ENCODE results near the gene AKR1C4. TPM values are rescaled to one million over a fixed set of nuclear protein-coding genes. Genes with fewer than 3 reads are reported as not detected.

Gene AKR1C4
- polyA plus RNA-seq (2011; rRNA removed) (not detected in 2 replicates), polyA minus RNA-seq (2011; rRNA and poly(A)+ RNA removed) (not detected in 2 replicates)

DNA sequence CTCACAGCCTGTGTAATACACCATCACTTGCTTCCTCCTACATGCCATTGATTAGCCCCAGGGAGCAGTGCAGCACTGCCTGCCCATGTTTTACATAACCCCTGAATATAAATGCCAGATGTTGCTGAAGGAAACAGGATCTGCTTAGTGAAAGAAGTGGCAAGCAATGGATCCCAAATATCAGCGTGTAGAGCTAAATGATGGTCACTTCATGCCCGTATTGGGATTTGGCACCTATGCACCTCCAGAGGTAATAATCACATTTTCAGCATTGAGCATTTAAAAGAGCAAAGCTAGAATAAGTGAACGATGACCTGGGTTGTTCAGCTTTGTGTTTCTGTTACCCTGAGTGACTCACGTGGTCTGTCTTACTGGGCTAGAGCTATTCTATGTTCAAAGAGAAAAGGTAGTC, at the start of gene AKR1C4:
Gene AKR1C4, plus strand, starts transcription at position 136 of the 412 bp plus-strand sequence. Its CDS starts 31 bp downstream, at position 167.
- TF ChIP-seq, protein P1, sequence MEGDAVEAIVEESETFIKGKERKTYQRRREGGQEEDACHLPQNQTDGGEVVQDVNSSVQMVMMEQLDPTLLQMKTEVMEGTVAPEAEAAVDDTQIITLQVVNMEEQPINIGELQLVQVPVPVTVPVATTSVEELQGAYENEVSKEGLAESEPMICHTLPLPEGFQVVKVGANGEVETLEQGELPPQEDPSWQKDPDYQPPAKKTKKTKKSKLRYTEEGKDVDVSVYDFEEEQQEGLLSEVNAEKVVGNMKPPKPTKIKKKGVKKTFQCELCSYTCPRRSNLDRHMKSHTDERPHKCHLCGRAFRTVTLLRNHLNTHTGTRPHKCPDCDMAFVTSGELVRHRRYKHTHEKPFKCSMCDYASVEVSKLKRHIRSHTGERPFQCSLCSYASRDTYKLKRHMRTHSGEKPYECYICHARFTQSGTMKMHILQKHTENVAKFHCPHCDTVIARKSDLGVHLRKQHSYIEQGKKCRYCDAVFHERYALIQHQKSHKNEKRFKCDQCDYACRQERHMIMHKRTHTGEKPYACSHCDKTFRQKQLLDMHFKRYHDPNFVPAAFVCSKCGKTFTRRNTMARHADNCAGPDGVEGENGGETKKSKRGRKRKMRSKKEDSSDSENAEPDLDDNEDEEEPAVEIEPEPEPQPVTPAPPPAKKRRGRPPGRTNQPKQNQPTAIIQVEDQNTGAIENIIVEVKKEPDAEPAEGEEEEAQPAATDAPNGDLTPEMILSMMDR (IDR thresholded peaks at IDR 0.05; ENCODE audit: insufficient read depth, low read depth, low read length), result no peak
- POLR2A ChIA-PET, result no interaction called here
- no peaks in the 10 kb centered on the region for H3K27me3 ChIP-seq (ENCODE audit: control insufficient read depth, insufficient read depth, low read length)
- H3K4me3 ChIP-seq (ENCODE audit: low read depth, low read length), result no peak within 1 kb of the TSS
- no peaks in the 10 kb centered on the region for H3K36me3 ChIP-seq (ENCODE audit: control insufficient read depth, insufficient read depth, low read length)
- no peak for DNase-seq (ENCODE audit: low read depth)
- CTCF ChIA-PET, result interaction anchor here (0.8 kb wide), 1 partner anchor 14 kb away, joined by 3 read pairs; no protein-coding TSS in a partner anchor

DNA sequence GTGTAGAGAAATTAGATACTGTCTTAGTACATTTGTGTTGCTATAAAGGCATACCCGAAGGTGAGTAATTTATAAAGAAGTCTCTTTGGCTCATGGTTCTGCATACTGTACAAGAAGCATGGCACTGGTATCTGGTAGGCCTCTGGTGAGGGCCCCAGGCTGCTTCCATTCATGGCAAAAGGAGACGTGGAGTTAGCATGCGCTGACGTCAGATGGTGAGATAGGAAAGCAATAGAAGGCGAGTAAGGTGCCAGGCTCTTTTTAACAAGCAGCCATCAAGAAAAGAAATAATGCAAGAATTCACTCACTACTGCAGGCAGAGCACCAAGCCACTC, 49.8 kb upstream of the AKR1C4 start:
- Histone ChIP-seq H3K4me3 (ENCODE audit: low read depth, low read length) (no peak overlapping the region), H3K36me3 (ENCODE audit: control insufficient read depth, insufficient read depth, low read length) (no peaks in the 10 kb centered on the region), H3K27me3 (ENCODE audit: control insufficient read depth, insufficient read depth, low read length) (no peaks in the 10 kb centered on the region)
- CTCF ChIA-PET, result no interaction called here
- DNase-seq (ENCODE audit: low read depth), result no peak
- TF ChIP-seq, protein P1 (IDR thresholded peaks at IDR 0.05; ENCODE audit: insufficient read depth, low read depth, low read length), result no peak
- POLR2A ChIA-PET, result no interaction called here

DNA sequence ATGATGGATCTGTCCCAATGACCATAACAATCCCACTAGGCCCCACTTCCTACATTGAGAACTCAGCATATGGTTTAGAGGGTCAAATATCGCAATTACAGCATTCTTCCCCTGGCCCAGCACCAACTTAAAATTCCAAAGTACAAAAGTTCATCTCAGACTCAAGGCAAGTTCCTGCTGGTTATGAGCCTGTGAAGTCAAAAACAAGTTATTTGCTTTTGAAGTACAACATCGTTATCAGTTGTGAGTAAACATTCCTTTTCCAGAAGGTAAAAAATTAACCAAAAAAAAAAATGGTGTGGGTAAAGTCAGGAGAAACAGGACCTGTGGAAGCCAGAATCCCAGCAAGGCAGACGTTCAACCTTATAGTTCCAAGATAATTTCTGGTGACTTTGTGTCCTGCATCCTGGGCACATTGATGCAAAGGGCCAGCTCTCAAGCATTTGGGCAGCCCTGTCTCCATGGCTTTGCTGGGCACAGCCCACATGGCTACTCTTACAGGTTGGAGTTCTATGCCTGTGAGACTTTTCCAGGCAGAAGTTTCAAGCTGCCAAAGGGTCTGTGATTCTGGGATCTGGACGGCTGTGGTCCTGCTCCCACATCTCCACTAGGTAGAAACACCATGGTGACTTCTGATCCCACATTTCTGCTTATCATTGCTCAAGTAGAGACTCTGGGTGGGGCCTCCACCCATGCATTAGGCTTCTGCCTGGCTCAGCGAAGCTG, 49.2 kb upstream of the AKR1C4 start:
- Histone ChIP-seq H3K4me3 (ENCODE audit: low read depth, low read length) (no peak overlapping the region), H3K36me3 (ENCODE audit: control insufficient read depth, insufficient read depth, low read length) (no peaks in the 10 kb centered on the region), H3K27me3 (ENCODE audit: control insufficient read depth, insufficient read depth, low read length) (no peaks in the 10 kb centered on the region)
- ChIA-PET CTCF (no interaction called here), POLR2A (no interaction called here)
- DNase-seq (ENCODE audit: low read depth), result no peak
- TF ChIP-seq, protein P1 (IDR thresholded peaks at IDR 0.05; ENCODE audit: insufficient read depth, low read depth, low read length), result no peak

DNA sequence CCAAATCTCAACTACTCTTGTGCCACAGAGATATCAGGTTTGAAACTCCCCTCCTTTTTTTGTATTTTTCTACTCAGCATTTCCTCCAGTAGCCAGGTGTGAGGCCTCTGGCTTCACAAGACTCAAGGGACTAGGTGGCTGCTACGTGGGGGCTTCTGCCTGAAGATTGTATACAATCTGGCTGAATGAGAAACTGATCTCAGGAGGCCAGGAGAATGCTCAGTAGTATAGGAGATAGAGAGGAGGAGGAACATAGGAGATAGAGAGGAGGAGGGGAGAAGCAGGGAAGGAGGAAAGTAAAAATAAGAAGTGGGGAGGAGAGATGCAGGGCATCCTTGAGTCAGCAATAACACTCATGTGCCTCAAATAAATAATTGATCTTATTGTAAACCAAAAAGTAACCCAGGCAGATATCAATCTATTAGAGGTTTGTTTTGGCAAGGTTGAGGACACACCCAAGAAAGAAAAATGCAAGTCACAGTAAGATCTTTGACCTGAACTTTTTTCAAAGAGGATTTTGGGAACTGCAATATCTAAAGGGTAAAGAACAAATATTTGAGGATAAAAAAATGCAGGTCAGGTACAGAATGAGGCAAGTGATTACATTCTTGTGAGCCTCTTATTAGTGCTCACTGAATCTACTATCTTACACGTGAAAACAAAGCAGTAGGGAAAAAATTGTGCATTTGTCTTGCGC, 48.5 kb upstream of the AKR1C4 start:
- Histone ChIP-seq H3K4me3 (ENCODE audit: low read depth, low read length) (no peak overlapping the region), H3K27me3 (ENCODE audit: control insufficient read depth, insufficient read depth, low read length) (no peaks in the 10 kb centered on the region), H3K36me3 (ENCODE audit: control insufficient read depth, insufficient read depth, low read length) (no peaks in the 10 kb centered on the region)
- TF ChIP-seq, protein P1 (IDR thresholded peaks at IDR 0.05; ENCODE audit: insufficient read depth, low read depth, low read length), result no peak
- ChIA-PET CTCF (no interaction called here), POLR2A (no interaction called here)
- DNase-seq (ENCODE audit: low read depth), result no peak

DNA sequence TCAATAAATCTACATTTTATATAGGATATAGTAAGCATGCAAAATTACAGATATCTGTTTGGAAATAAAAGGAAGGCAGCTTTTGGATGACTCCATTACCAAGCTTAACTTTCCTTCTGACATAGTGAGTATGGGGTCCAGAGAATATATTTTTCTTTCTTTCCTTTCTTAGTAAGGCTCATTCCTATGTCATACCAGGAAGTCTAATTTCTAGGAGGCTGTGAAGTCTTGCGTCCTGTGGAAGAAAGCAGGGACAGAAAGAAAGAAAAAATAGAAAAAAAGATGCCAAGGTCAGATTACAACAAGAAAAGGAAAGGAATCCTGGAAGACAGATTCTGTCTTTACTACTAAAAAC, 48.0 kb upstream of the AKR1C4 start:
- POLR2A ChIA-PET, result no interaction called here
- CTCF ChIA-PET, result no interaction called here
- DNase-seq (ENCODE audit: low read depth), result no peak
- Histone ChIP-seq H3K27me3 (ENCODE audit: control insufficient read depth, insufficient read depth, low read length) (no peaks in the 10 kb centered on the region), H3K36me3 (ENCODE audit: control insufficient read depth, insufficient read depth, low read length) (no peaks in the 10 kb centered on the region), H3K4me3 (ENCODE audit: low read depth, low read length) (no peak overlapping the region)
- TF ChIP-seq, protein P1 (IDR thresholded peaks at IDR 0.05; ENCODE audit: insufficient read depth, low read depth, low read length), result no peak

All from BJ (cell line).